Tibial artery (tissue), 4 donors: Measurements from ENCODE around the gene WDR62.

ENCODE experiments used
- DNase-seq, 2 donors: peaks; one replicate each; pipeline ENCODE4 v3.0.0-alpha.2; 2019
- H3K27ac ChIP-seq, 2 donors: fragments of 200-600 bp; sonication (generic) in 1 of 2; 1 replicate in 1 of 2; 2 replicates in 1 of 2; pipeline ENCODE4 v1.5.1; 2018 to 2019; ENCODE audit warnings: mild to moderate bottlenecking in 1 of 2
- H3K27me3 ChIP-seq, 2 donors: fragments of 200-600 bp; sonication (generic) in 1 of 2; one replicate each; pipeline versions ENCODE4 v1.5.1 to v1.6.0; 2016 to 2019
- H3K36me3 ChIP-seq, 3 donors: fragments of 200-600 bp; sonication (generic) in 2 of 3; one replicate each; pipeline ENCODE4 v1.5.1; 2016 to 2019; ENCODE audit warnings: mild to moderate bottlenecking in 2 of 3
- H3K4me1 ChIP-seq, 4 donors: fragments of 200-600 bp; sonication (generic) in 2 of 4; 1 replicate in 3 of 4; 2 replicates in 1 of 4; pipeline ENCODE4 v1.5.1; 2016 to 2019
- H3K4me3 ChIP-seq, 2 donors: fragments of 200-600 bp; sonication (generic) in 1 of 2; 1 replicate in 1 of 2; 2 replicates in 1 of 2; pipeline ENCODE4 v1.5.1; 2018 to 2019; ENCODE audit warnings: mild to moderate bottlenecking in 2 of 2
- H3K9me3 ChIP-seq, 3 donors: fragments of 200-600 bp; sonication (generic) in 1 of 3; one replicate each; pipeline ENCODE4 v1.5.1; 2016 to 2019
- CTCF ChIP-seq, 2 experiments: fragments of 200-600 bp in 1 of 2; fragments of 450-650 bp in 1 of 2; IDR thresholded peaks; one replicate each; pipeline ENCODE4 v1.5.1; 2017 to 2019; ENCODE audit warnings: antibody characterized with exemption in 2 of 2, mild to moderate bottlenecking in 1 of 2, moderate library complexity in 1 of 2
- intact Hi-C: fragments of 100-400 bp; cut with DNase I; formaldehyde crosslinking; loops from one replicate; pipeline ENCODE4 v1.15.0; 2023; ENCODE audit warnings: low total_unique reads

The WDR62 gene

GRCh38 chr19:36089847-36090246 lies 35.1 kb downstream of the WDR62 start:
- no peaks in the 10 kb centered on the region for H3K4me1 ChIP-seq
- no peak overlapping the region for H3K27ac ChIP-seq
- TF ChIP-seq CTCF (IDR thresholded peaks at IDR 0.05), result no peak
- intact Hi-C loops, result no loop called here
- no peaks in the 10 kb centered on the region for H3K36me3 ChIP-seq
- no peak overlapping the region for H3K4me3 ChIP-seq
- H3K27me3 ChIP-seq, result no peaks in the 10 kb centered on the region
- DNase-seq, result no peak
- no peaks in the 10 kb centered on the region for H3K9me3 ChIP-seq

- no peak overlapping the region for H3K27ac ChIP-seq
- TF ChIP-seq CTCF (IDR thresholded peaks at IDR 0.05), result no peak
- H3K4me1 ChIP-seq, result no peaks in the 10 kb centered on the region
- H3K4me3 ChIP-seq, result no peak overlapping the region
- no peaks in the 10 kb centered on the region for H3K36me3 ChIP-seq
- no peaks in the 10 kb centered on the region for H3K9me3 ChIP-seq
- intact Hi-C loops, result no loop called here
- DNase-seq, result no peak
- no peaks in the 10 kb centered on the region for H3K27me3 ChIP-seq
Measured at GRCh38 chr19:36090910-36091695, 36.4 kb downstream of the WDR62 start.

- Histone ChIP-seq H3K27ac (no peak overlapping the region), H3K4me3 (no peak overlapping the region), H3K9me3 (no peaks in the 10 kb centered on the region), H3K4me1 (no peaks in the 10 kb centered on the region), H3K36me3 (no peaks in the 10 kb centered on the region), H3K27me3 (no peaks in the 10 kb centered on the region)
- intact Hi-C loops, result no loop called here
- DNase-seq, result no peak
- TF ChIP-seq CTCF (IDR thresholded peaks at IDR 0.05), result no peak
Measured at GRCh38 chr19:36092566-36092965, 37.9 kb downstream of the WDR62 start.

- Histone ChIP-seq H3K27ac (no peak overlapping the region), H3K4me1 (no peaks in the 10 kb centered on the region), H3K9me3 (no peaks in the 10 kb centered on the region), H3K27me3 (no peaks in the 10 kb centered on the region), H3K4me3 (no peak overlapping the region), H3K36me3 (no peaks in the 10 kb centered on the region)
- intact Hi-C loops, result no loop called here
- no peak for DNase-seq
- TF ChIP-seq CTCF (IDR thresholded peaks at IDR 0.05), result no peak
Measured at GRCh38 chr19:36093146-36093662, 38.5 kb downstream of the WDR62 start.

GRCh38 chr19:36093687-36094086 lies 39.0 kb downstream of the WDR62 start:
- H3K27ac ChIP-seq, result no peak overlapping the region

More at GRCh38 chr19:36093687-36094086, 39.0 kb downstream of the WDR62 start:
- no peaks in the 10 kb centered on the region for H3K4me1 ChIP-seq
- H3K27me3 ChIP-seq, result no peaks in the 10 kb centered on the region
- H3K4me3 ChIP-seq, result no peak overlapping the region
- no peaks in the 10 kb centered on the region for H3K36me3 ChIP-seq
- intact Hi-C loops, result no loop called here
- no peak for DNase-seq
- H3K9me3 ChIP-seq, result no peaks in the 10 kb centered on the region
- no peak for TF ChIP-seq CTCF (IDR thresholded peaks at IDR 0.05)
